HepG2 (cell line): ENCODE data around the gene RAB24. TPM values are rescaled to one million over a fixed set of nuclear protein-coding genes. Genes with fewer than 3 reads are reported as not detected.
A peak's percentile ranks its signal among the peaks of the same experiment; 100 is the strongest.

Experiments
- ARID2 ChIP-seq: sonication (generic); formaldehyde crosslinking; IDR thresholded peaks from 2 replicates; pipeline ENCODE4 v1.8.1; 2022; ENCODE audit warnings: mild to moderate bottlenecking, missing genetic modification reagents, borderline replicate concordance
- ELF4 ChIP-seq: sonication (generic); formaldehyde crosslinking; IDR thresholded peaks from 2 replicates; pipeline ENCODE4 v1.5.0; 2020; ENCODE audit warnings: missing genetic modification reagents, mild to moderate bottlenecking, moderate library complexity, borderline replicate concordance
- GFI1 ChIP-seq: sonication (generic); formaldehyde crosslinking; IDR thresholded peaks from 2 replicates; pipeline ENCODE4 v1.5.0; 2020; ENCODE audit warnings: missing genetic modification reagents, mild to moderate bottlenecking, borderline replicate concordance
- JUNB ChIP-seq: sonication (generic); formaldehyde crosslinking; IDR thresholded peaks from 2 replicates; pipeline ENCODE4 v1.8.0; 2022; ENCODE audit warnings: missing genetic modification reagents, mild to moderate bottlenecking, borderline replicate concordance
- MEIS2 ChIP-seq: sonication (generic); formaldehyde crosslinking; IDR thresholded peaks from 2 replicates; pipeline ENCODE4 v1.9.0; 2021; ENCODE audit warnings: mild to moderate bottlenecking, missing genetic modification reagents
- POLR2AphosphoS2 ChIP-seq: IDR thresholded peaks from 2 replicates; pipeline ENCODE4 v1.6.1; 2011; ENCODE audit warnings: low read depth, low read length, improper control_type of control experiment
- RARA ChIP-seq: IDR thresholded peaks from 2 replicates; pipeline ENCODE4 v1.6.1; 2016; ENCODE audit warnings: missing genetic modification reagents, missing compliant biosample characterization
- RCOR2 ChIP-seq: IDR thresholded peaks from 2 replicates; pipeline ENCODE4 v1.6.1; 2016; ENCODE audit warnings: missing biosample characterization, missing genetic modification reagents
- SALL1 ChIP-seq: sonication (generic); formaldehyde crosslinking; IDR thresholded peaks from 2 replicates; pipeline ENCODE4 v1.8.0; 2022; ENCODE audit warnings: mild to moderate bottlenecking, missing genetic modification reagents
- SKI ChIP-seq: fragments of 450-650 bp; IDR thresholded peaks from one replicate; pipeline ENCODE4 v1.6.1; 2018; ENCODE audit warnings: mild to moderate bottlenecking; ENCODE audit not compliant: partially characterized antibody
- TP53 ChIP-seq: sonication (generic); formaldehyde crosslinking; conservative IDR thresholded peaks from 2 replicates; pipeline ENCODE4 v1.4.0; 2020; ENCODE audit warnings: missing genetic modification reagents
- TRIM24 ChIP-seq: sonication (generic); formaldehyde crosslinking; IDR thresholded peaks from 2 replicates; pipeline ENCODE4 v1.8.0; 2022; ENCODE audit warnings: mild to moderate bottlenecking, missing genetic modification reagents
- XBP1 ChIP-seq: sonication (generic); formaldehyde crosslinking; IDR thresholded peaks from 2 replicates; pipeline ENCODE4 v1.5.0; 2020; ENCODE audit warnings: missing genetic modification reagents
- YY1 ChIP-seq: IDR thresholded peaks from 2 replicates; pipeline ENCODE4 v1.6.1; 2011; ENCODE audit warnings: low read length, low read depth, moderate library complexity, mild to moderate bottlenecking; ENCODE audit not compliant: insufficient read depth, insufficient replicate concordance
- ZFP82 ChIP-seq: sonication (generic); formaldehyde crosslinking; IDR thresholded peaks from 2 replicates; pipeline ENCODE4 v1.5.1; 2020; ENCODE audit warnings: mild to moderate bottlenecking, missing genetic modification reagents, borderline replicate concordance
- ZKSCAN5 ChIP-seq: sonication (generic); formaldehyde crosslinking; IDR thresholded peaks from 2 replicates; pipeline ENCODE4 v1.5.1; 2020; ENCODE audit warnings: mild to moderate bottlenecking, missing genetic modification reagents
- ZMAT5 ChIP-seq: sonication (generic); formaldehyde crosslinking; IDR thresholded peaks from 2 replicates; pipeline ENCODE4 v1.5.0; 2020; ENCODE audit warnings: mild to moderate bottlenecking, low read depth, missing genetic modification reagents, borderline replicate concordance
- ZNF136 ChIP-seq: sonication (generic); formaldehyde crosslinking; IDR thresholded peaks from 2 replicates; pipeline ENCODE4 v1.8.1; 2022; ENCODE audit warnings: low read depth, mild to moderate bottlenecking, moderate library complexity, missing genetic modification reagents
- ZNF263 ChIP-seq: sonication (generic); formaldehyde crosslinking; IDR thresholded peaks from 2 replicates; pipeline ENCODE4 v1.4.0; 2020; ENCODE audit warnings: missing genetic modification reagents
- ZNF383 ChIP-seq: sonication (generic); formaldehyde crosslinking; IDR thresholded peaks from 2 replicates; pipeline ENCODE4 v1.4.0; 2020; ENCODE audit warnings: missing genetic modification reagents, mild to moderate bottlenecking, borderline replicate concordance
- ZNF567 ChIP-seq: sonication (generic); formaldehyde crosslinking; IDR thresholded peaks from 2 replicates; pipeline ENCODE4 v1.8.1; 2023; ENCODE audit warnings: mild to moderate bottlenecking, missing genetic modification reagents, borderline replicate concordance
- ZNF639 ChIP-seq: conservative IDR thresholded peaks from 2 replicates; pipeline ENCODE4 v1.6.1; 2018; ENCODE audit warnings: missing genetic modification reagents
- ZNF652 ChIP-seq: IDR thresholded peaks from 2 replicates; pipeline ENCODE4 v1.6.1; 2016; ENCODE audit warnings: low read depth, borderline replicate concordance
- ZNF660 ChIP-seq: sonication (generic); formaldehyde crosslinking; IDR thresholded peaks from 2 replicates; pipeline ENCODE4 v1.5.1; 2020; ENCODE audit warnings: mild to moderate bottlenecking, low read depth, missing genetic modification reagents, borderline replicate concordance
- ZNF747 ChIP-seq: sonication (generic); formaldehyde crosslinking; IDR thresholded peaks from 2 replicates; pipeline ENCODE4 v1.8.1; 2023; ENCODE audit warnings: missing genetic modification reagents, mild to moderate bottlenecking, borderline replicate concordance
- polyA plus RNA-seq, 8 experiments: library from polyadenylated mRNA; depleted of rRNA in 3 of 8; stranded (reverse) in 7 of 8; unstranded in 1 of 8; fragments of >200 nt; fragmentation: Illumina TruSeq in 4 of 8; extraction: Trizol in 4 of 8; gene quantifications; 2 replicates each; pipeline versions ENCODE4 v1.2.1 to v1.2.3, GENCODE V29; 2011 to 2016; ENCODE audit warnings: low read depth in 4 of 8, missing spikeins in 1 of 8, mixed read lengths in 1 of 8; ENCODE audit not compliant: insufficient read depth in 1 of 8
- total RNA-seq, 5 experiments: library from RNA; depleted of rRNA; stranded (reverse); fragments of >200 nt; fragmentation: Illumina TruSeq; extraction: Trizol; gene quantifications; 2 replicates each; pipeline ENCODE4 v1.2.3, GENCODE V29; 2016; ENCODE audit warnings: low read depth in 1 of 5
- TF ChIP-seq, protein P1 (sequence below): sonication (generic); formaldehyde crosslinking; conservative IDR thresholded peaks from 2 replicates; pipeline ENCODE4 v1.4.0; 2020; ENCODE audit warnings: mild to moderate bottlenecking, missing genetic modification reagents, moderate library complexity

Gene RAB24
- total and polyA plus RNA-seq, 2 of the 13 experiments (the other 11 are each of a cell fraction or from before 2014, with no cell fraction given): 22.9 to 63.7 TPM

GRCh38 chr5:177311723-177312648 is 8.5 kb upstream of the RAB24 start, which contains the start of gene MXD3 (continued):
- no peak for TF ChIP-seq RCOR2 (CRISPR knock-in tag)
- TF ChIP-seq XBP1 (CRISPR knock-in tag): no peak
- no peak for TF ChIP-seq ZNF567
- no peak for TF ChIP-seq ELF4 (CRISPR knock-in tag)
- TF ChIP-seq RARA (CRISPR knock-in tag): no peak
- no peak for TF ChIP-seq ZNF660 (CRISPR knock-in tag)
- TF ChIP-seq ZNF652 (CRISPR knock-in tag): no peak
- peak; percentile 63 for TF ChIP-seq SALL1 (CRISPR knock-in tag)
- no peak for TF ChIP-seq SKI
- no peak for TF ChIP-seq TRIM24 (CRISPR knock-in tag)
- TF ChIP-seq ZKSCAN5 (CRISPR knock-in tag): no peak
- no peak for TF ChIP-seq ZNF639 (CRISPR knock-in tag)
- TF ChIP-seq ARID2 (CRISPR knock-in tag): no peak
- TF ChIP-seq, protein P1, sequence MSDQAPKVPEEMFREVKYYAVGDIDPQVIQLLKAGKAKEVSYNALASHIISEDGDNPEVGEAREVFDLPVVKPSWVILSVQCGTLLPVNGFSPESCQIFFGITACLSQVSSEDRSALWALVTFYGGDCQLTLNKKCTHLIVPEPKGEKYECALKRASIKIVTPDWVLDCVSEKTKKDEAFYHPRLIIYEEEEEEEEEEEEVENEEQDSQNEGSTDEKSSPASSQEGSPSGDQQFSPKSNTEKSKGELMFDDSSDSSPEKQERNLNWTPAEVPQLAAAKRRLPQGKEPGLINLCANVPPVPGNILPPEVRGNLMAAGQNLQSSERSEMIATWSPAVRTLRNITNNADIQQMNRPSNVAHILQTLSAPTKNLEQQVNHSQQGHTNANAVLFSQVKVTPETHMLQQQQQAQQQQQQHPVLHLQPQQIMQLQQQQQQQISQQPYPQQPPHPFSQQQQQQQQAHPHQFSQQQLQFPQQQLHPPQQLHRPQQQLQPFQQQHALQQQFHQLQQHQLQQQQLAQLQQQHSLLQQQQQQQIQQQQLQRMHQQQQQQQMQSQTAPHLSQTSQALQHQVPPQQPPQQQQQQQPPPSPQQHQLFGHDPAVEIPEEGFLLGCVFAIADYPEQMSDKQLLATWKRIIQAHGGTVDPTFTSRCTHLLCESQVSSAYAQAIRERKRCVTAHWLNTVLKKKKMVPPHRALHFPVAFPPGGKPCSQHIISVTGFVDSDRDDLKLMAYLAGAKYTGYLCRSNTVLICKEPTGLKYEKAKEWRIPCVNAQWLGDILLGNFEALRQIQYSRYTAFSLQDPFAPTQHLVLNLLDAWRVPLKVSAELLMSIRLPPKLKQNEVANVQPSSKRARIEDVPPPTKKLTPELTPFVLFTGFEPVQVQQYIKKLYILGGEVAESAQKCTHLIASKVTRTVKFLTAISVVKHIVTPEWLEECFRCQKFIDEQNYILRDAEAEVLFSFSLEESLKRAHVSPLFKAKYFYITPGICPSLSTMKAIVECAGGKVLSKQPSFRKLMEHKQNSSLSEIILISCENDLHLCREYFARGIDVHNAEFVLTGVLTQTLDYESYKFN (CRISPR knock-in tag): no peak; the same call in 1 of the 2 replicates
- no peak for TF ChIP-seq ZMAT5 (CRISPR knock-in tag)
- no peak for TF ChIP-seq GFI1
- peak; percentile 13; the same call in 1 of the 2 replicates for TF ChIP-seq MEIS2 (CRISPR knock-in tag)
- TF ChIP-seq ZFP82 (CRISPR knock-in tag): no peak
- no peak for TF ChIP-seq ZNF136
- TF ChIP-seq ZNF263 (CRISPR knock-in tag): no peak; the same call in 1 of the 2 replicates
- no peak for TF ChIP-seq ZNF747 (CRISPR knock-in tag)
- TF ChIP-seq POLR2AphosphoS2: no peak
- TF ChIP-seq YY1: no peak
- no peak for TF ChIP-seq ZNF383
- TF ChIP-seq JUNB (CRISPR knock-in tag): no peak
- TF ChIP-seq TP53 (CRISPR knock-in tag): no peak
